HL-60 (cell line): ENCODE measurements around the gene MAGI3.

ENCODE experiments used
- CTCF ChIP-seq: IDR thresholded peaks from one replicate; pipeline ENCODE4 v1.5.1; 2011; ENCODE audit warnings: low read length, control low read depth, inconsistent platforms; ENCODE audit not compliant: insufficient read depth
- GABPA ChIP-seq: IDR thresholded peaks from 2 replicates; pipeline ENCODE4 v1.6.1; 2012; ENCODE audit warnings: low read depth
- POLR2AphosphoS5 ChIP-seq: IDR thresholded peaks from 2 replicates; pipeline ENCODE4 v1.6.1; 2012; ENCODE audit warnings: low read depth

DNA sequence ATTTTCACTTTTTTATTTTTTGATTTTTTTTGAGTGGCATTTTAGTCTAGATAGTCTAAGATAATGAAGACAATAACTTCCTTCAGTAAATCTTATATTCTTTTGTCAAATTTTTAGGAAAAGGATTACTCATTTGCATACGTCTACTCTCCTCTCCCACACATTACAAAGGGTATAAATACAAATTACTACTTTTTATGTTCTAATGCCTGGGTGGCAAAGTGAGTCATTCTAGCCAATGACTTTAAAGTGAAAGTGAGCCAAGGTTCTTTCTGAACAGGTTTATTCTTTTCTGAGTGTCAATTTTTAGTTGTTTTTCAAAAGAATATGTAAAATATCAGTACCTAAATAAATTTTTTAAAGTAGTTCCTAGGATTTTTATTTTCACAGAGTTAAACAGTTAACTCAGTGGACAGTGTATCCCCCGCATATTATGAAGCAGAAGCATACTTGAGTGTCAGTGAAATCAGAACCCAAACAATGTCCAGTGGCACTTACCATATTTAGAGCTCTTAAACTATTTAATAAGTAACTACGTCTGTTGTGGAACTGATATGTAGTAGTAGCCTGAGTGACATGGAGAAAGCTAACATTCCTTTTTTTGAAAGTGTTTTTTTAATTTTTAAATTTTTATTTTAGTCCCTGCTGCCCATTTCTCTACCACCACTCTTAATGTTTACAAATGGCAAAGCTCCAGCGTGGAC, 227.3 kb downstream of the MAGI3 start:
- no peak for TF ChIP-seq CTCF
- TF ChIP-seq GABPA: no peak
- TF ChIP-seq POLR2AphosphoS5: no peak
